GM23338 (cell line): ENCODE results near the gene ADAMTSL5. TPM values are rescaled to one million over a fixed set of nuclear protein-coding genes. Genes with fewer than 3 reads are reported as not detected.

Source experiments
- ATAC-seq: fragments of 200-7000 bp; cut with Tn5 transposase; 3 replicates; pipeline ENCODE4 v1.9.1; 2020
- DNase-seq: peaks from one replicate; pipeline ENCODE4 v3.0.0-alpha.2; 2015; ENCODE audit warnings: low spot score
- H2AFZ ChIP-seq: fragments of 200-600 bp; sonication (generic); 2 replicates; pipeline ENCODE4 v1.8.0; 2016; ENCODE audit warnings: antibody characterized with exemption, mild to moderate bottlenecking, moderate library complexity
- H3F3A ChIP-seq: fragments of 200-600 bp; sonication (generic); replicated peaks from 2 replicates; pipeline ENCODE4 v1.8.0; 2017; ENCODE audit warnings: antibody characterized with exemption, mixed run types, low read depth
- H3K27ac ChIP-seq: fragments of 200-600 bp; sonication (generic); 2 replicates; pipeline ENCODE4 v1.6.1; 2016; ENCODE audit warnings: low read depth
- H3K27me3 ChIP-seq: fragments of 200-600 bp; sonication (generic); 2 replicates; pipeline ENCODE4 v1.8.0; 2016; ENCODE audit warnings: mild to moderate bottlenecking, mixed run types, moderate library complexity; ENCODE audit not compliant: insufficient read depth
- H3K36me3 ChIP-seq: fragments of 200-600 bp; sonication (generic); 2 replicates; pipeline ENCODE4 v1.8.0; 2016; ENCODE audit warnings: mild to moderate bottlenecking; ENCODE audit not compliant: insufficient read depth
- H3K4me1 ChIP-seq: fragments of 200-600 bp; sonication (generic); 2 replicates; pipeline ENCODE4 v1.8.0; 2016; ENCODE audit warnings: mild to moderate bottlenecking, moderate library complexity; ENCODE audit not compliant: insufficient read depth
- H3K4me2 ChIP-seq: fragments of 200-600 bp; sonication (generic); 2 replicates; pipeline ENCODE4 v1.7.1; 2017; ENCODE audit warnings: mixed run types
- H3K4me3 ChIP-seq: fragments of 200-600 bp; sonication (generic); 2 replicates; pipeline ENCODE4 v1.6.1; 2016; ENCODE audit warnings: mixed run types
- H3K79me2 ChIP-seq: fragments of 200-600 bp; sonication (generic); replicated peaks from 2 replicates; pipeline ENCODE4 v1.8.0; 2017; ENCODE audit warnings: mild to moderate bottlenecking; ENCODE audit not compliant: insufficient read depth
- H3K9me2 ChIP-seq: fragments of 200-600 bp; sonication (generic); 2 replicates; pipeline ENCODE4 v1.8.0; 2017; ENCODE audit not compliant: insufficient read depth
- H4K20me1 ChIP-seq: fragments of 200-600 bp; sonication (generic); replicated peaks from 2 replicates; pipeline ENCODE4 v1.8.0; 2017; ENCODE audit warnings: mild to moderate bottlenecking; ENCODE audit not compliant: insufficient read depth
- H3K27ac Mint-ChIP-seq: 2 replicates; pipeline ENCODE4 v1.8.0; 2020; ENCODE audit warnings: inconsistent platforms, mild to moderate bottlenecking, moderate library complexity, mixed read lengths
- H3K27me3 Mint-ChIP-seq: 3 replicates; pipeline ENCODE4 v1.8.0; 2022; ENCODE audit warnings: low read depth, mild to moderate bottlenecking, moderate library complexity, mixed read lengths, inconsistent platforms; ENCODE audit not compliant: insufficient read depth, poor library complexity
- H3K36me3 Mint-ChIP-seq: 3 replicates; pipeline ENCODE4 v1.8.0; 2021; ENCODE audit warnings: low read depth, mild to moderate bottlenecking, inconsistent platforms, moderate library complexity, mixed read lengths
- H3K4me1 Mint-ChIP-seq: 3 replicates; pipeline ENCODE4 v1.8.0; 2020; ENCODE audit warnings: mild to moderate bottlenecking, inconsistent platforms, mixed read lengths
- H3K4me3 Mint-ChIP-seq: 3 replicates; pipeline ENCODE4 v1.8.0; 2021; ENCODE audit warnings: moderate library complexity, mild to moderate bottlenecking, inconsistent platforms, mixed read lengths
- H3K9me3 Mint-ChIP-seq: 3 replicates; pipeline ENCODE4 v1.8.0; 2020; ENCODE audit warnings: moderate library complexity, mild to moderate bottlenecking, inconsistent platforms, mixed read lengths
- CREB1 ChIP-seq: fragments of 250-450 bp; sonication (Bioruptor Pico); IDR thresholded peaks from 2 replicates; pipeline ENCODE4 v1.5.0; 2020; ENCODE audit warnings: low read depth, mild to moderate bottlenecking, moderate library complexity
- EZH2 ChIP-seq: fragments of 200-600 bp; sonication (generic); IDR thresholded peaks from one replicate; pipeline ENCODE4 v1.8.0; 2017; ENCODE audit warnings: antibody characterized with exemption, mild to moderate bottlenecking, low read depth; ENCODE audit not compliant: unreplicated experiment
- EZH2phosphoT487 ChIP-seq: fragments of 200-600 bp; sonication (generic); IDR thresholded peaks from one replicate; pipeline ENCODE4 v1.8.1; 2018; ENCODE audit warnings: antibody characterized with exemption; ENCODE audit not compliant: unreplicated experiment
- JUNB ChIP-seq: IDR thresholded peaks from one replicate; pipeline ENCODE4 v1.6.1; 2016; ENCODE audit warnings: antibody characterized with exemption; ENCODE audit not compliant: unreplicated experiment
- NANOG ChIP-seq: IDR thresholded peaks from 2 replicates; pipeline ENCODE4 v1.6.1; 2016; ENCODE audit warnings: antibody characterized with exemption, borderline replicate concordance
- POLR2AphosphoS5 ChIP-seq: IDR thresholded peaks from 2 replicates; pipeline ENCODE4 v1.6.1; 2016; ENCODE audit warnings: antibody characterized with exemption, low read depth
- ZNF114 ChIP-seq: fragments of 250-450 bp; sonication (Bioruptor Pico); IDR thresholded peaks from 2 replicates; pipeline ENCODE4 v1.5.0; 2020; ENCODE audit warnings: mild to moderate bottlenecking, moderate library complexity
- ZNF331 ChIP-seq: fragments of 250-450 bp; sonication (Bioruptor Pico); IDR thresholded peaks from 2 replicates; pipeline ENCODE4 v1.5.0; 2020; ENCODE audit warnings: low read depth, mild to moderate bottlenecking, moderate library complexity
- polyA plus RNA-seq: library from polyadenylated mRNA; unstranded; fragments of >200 nt; fragmentation: Nextera tagmentation; extraction: Ambion mirVana; gene quantifications from 2 replicates; pipeline ENCODE4 v1.2.1, GENCODE V29; 2016
- total RNA-seq: library from RNA; depleted of rRNA; stranded (reverse); fragments of >200 nt; shearing (Covaris generic); gene quantifications from 2 replicates; pipeline ENCODE4 v1.2.3, GENCODE V29; 2014
- TF ChIP-seq, protein P1 (sequence below): IDR thresholded peaks from 2 replicates; pipeline ENCODE4 v1.6.1; 2016; ENCODE audit warnings: antibody characterized with exemption
- TF ChIP-seq, protein P2 (sequence below): fragments of 250-450 bp; sonication (Bioruptor Pico); IDR thresholded peaks from 2 replicates; pipeline ENCODE4 v1.5.0; 2020; ENCODE audit warnings: mild to moderate bottlenecking, moderate library complexity
- TF ChIP-seq, protein P3 (sequence below): IDR thresholded peaks from one replicate; pipeline ENCODE4 v1.6.1; 2018; ENCODE audit warnings: antibody characterized with exemption; ENCODE audit not compliant: unreplicated experiment
- TF ChIP-seq, protein P4 (sequence below), 2 experiments: fragments of 200-600 bp in 1 of 2; sonication (generic) in 1 of 2; conservative IDR thresholded peaks; 2 replicates each; pipeline versions ENCODE4 v1.5.1 to v1.6.1; 2016 to 2017; ENCODE audit warnings: antibody characterized with exemption in 2 of 2, low read depth in 2 of 2, mild to moderate bottlenecking in 2 of 2, moderate library complexity in 1 of 2

Gene ADAMTSL5
- total and polyA plus RNA-seq, 2 experiments from 2014 or later, result 0.10 to 0.97 TPM

DNA sequence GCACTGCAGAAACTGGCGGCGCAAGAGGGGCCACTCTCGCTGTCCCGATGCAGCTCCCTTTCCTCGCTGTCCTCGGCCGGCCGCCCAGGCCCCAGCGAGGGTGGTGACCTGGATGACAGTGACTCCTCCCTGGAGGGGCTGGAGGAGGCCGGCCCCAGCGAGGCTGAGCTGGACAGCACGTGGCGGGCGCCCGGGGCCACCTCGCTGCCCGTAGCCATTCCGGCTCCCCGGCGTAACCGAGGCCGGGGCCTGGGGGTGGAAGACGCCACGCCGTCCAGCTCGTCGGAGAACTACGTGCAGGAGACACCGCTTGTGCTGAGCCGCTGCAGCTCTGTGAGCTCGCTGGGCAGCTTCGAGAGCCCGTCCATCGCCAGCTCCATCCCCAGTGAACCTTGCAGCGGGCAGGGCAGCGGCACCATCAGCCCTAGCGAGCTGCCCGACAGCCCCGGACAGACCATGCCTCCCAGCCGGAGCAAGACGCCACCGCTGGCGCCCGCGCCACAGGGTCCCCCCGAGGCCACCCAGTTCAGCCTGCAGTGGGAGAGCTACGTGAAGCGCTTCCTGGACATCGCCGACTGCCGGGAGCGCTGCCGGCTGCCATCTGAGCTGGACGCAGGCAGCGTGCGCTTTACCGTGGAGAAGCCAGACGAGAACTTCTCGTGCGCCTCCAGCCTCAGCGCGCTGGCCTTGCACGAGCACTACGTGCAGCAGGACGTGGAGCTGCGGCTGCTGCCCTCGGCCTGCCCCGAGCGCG is 46.2 kb downstream of the ADAMTSL5 start:
- Histone ChIP-seq H3K27me3 (peaks cover 79% of the 10 kb centered on the region), H3K36me3 (no peaks in the 10 kb centered on the region), H2AFZ (no peak overlapping the region), H3K4me1 (peaks cover 6% of the 10 kb centered on the region; the same call in 1 of the 2 replicates), H3F3A (peaks cover 14% of the 10 kb centered on the region), H3K4me2 (peak overlapping the region; percentile 75), H3K4me3 (peak overlapping the region; percentile 51), H3K79me2 (no peaks in the 10 kb centered on the region), H3K27ac (no peak overlapping the region), H4K20me1 (peaks cover 5% of the 10 kb centered on the region; the same call in 1 of the 2 replicates), H3K9me2 (no peaks in the 10 kb centered on the region)
- DNase-seq, result no peak
- H3K27ac Mint-ChIP-seq, result no peak overlapping the region
- peaks cover 3% of the 10 kb centered on the region; the same call in 1 of the 3 replicates for H3K4me1 Mint-ChIP-seq
- H3K27me3 Mint-ChIP-seq, result peaks cover 60% of the 10 kb centered on the region
- H3K36me3 Mint-ChIP-seq, result no peaks in the 10 kb centered on the region
- no peak for TF ChIP-seq NANOG
- TF ChIP-seq, protein P1, sequence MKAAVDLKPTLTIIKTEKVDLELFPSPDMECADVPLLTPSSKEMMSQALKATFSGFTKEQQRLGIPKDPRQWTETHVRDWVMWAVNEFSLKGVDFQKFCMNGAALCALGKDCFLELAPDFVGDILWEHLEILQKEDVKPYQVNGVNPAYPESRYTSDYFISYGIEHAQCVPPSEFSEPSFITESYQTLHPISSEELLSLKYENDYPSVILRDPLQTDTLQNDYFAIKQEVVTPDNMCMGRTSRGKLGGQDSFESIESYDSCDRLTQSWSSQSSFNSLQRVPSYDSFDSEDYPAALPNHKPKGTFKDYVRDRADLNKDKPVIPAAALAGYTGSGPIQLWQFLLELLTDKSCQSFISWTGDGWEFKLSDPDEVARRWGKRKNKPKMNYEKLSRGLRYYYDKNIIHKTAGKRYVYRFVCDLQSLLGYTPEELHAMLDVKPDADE, result no peak
- TF ChIP-seq JUNB, result no peak
- TF ChIP-seq, protein P2, sequence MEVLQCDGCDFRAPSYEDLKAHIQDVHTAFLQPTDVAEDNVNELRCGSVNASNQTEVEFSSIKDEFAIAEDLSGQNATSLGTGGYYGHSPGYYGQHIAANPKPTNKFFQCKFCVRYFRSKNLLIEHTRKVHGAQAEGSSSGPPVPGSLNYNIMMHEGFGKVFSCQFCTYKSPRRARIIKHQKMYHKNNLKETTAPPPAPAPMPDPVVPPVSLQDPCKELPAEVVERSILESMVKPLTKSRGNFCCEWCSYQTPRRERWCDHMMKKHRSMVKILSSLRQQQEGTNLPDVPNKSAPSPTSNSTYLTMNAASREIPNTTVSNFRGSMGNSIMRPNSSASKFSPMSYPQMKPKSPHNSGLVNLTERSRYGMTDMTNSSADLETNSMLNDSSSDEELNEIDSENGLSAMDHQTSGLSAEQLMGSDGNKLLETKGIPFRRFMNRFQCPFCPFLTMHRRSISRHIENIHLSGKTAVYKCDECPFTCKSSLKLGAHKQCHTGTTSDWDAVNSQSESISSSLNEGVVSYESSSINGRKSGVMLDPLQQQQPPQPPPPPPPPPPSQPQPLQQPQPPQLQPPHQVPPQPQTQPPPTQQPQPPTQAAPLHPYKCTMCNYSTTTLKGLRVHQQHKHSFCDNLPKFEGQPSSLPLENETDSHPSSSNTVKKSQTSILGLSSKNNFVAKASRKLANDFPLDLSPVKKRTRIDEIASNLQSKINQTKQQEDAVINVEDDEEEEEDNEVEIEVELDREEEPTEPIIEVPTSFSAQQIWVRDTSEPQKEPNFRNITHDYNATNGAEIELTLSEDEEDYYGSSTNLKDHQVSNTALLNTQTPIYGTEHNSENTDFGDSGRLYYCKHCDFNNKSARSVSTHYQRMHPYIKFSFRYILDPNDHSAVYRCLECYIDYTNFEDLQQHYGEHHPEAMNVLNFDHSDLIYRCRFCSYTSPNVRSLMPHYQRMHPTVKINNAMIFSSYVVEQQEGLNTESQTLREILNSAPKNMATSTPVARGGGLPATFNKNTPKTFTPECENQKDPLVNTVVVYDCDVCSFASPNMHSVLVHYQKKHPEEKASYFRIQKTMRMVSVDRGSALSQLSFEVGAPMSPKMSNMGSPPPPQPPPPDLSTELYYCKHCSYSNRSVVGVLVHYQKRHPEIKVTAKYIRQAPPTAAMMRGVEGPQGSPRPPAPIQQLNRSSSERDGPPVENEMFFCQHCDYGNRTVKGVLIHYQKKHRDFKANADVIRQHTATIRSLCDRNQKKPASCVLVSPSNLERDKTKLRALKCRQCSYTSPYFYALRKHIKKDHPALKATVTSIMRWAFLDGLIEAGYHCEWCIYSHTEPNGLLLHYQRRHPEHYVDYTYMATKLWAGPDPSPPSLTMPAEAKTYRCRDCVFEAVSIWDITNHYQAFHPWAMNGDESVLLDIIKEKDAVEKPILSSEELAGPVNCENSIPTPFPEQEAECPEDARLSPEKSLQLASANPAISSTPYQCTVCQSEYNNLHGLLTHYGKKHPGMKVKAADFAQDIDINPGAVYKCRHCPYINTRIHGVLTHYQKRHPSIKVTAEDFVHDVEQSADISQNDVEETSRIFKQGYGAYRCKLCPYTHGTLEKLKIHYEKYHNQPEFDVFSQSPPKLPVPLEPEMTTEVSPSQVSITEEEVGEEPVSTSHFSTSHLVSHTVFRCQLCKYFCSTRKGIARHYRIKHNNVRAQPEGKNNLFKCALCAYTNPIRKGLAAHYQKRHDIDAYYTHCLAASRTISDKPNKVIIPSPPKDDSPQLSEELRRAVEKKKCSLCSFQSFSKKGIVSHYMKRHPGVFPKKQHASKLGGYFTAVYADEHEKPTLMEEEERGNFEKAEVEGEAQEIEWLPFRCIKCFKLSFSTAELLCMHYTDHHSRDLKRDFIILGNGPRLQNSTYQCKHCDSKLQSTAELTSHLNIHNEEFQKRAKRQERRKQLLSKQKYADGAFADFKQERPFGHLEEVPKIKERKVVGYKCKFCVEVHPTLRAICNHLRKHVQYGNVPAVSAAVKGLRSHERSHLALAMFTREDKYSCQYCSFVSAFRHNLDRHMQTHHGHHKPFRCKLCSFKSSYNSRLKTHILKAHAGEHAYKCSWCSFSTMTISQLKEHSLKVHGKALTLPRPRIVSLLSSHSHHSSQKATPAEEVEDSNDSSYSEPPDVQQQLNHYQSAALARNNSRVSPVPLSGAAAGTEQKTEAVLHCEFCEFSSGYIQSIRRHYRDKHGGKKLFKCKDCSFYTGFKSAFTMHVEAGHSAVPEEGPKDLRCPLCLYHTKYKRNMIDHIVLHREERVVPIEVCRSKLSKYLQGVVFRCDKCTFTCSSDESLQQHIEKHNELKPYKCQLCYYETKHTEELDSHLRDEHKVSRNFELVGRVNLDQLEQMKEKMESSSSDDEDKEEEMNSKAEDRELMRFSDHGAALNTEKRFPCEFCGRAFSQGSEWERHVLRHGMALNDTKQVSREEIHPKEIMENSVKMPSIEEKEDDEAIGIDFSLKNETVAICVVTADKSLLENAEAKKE (CRISPR knock-in tag), result no peak
- no peak for TF ChIP-seq EZH2phosphoT487
- peak; percentile 5; the same call in 1 of the 2 replicates for TF ChIP-seq POLR2AphosphoS5
- TF ChIP-seq, protein P3, sequence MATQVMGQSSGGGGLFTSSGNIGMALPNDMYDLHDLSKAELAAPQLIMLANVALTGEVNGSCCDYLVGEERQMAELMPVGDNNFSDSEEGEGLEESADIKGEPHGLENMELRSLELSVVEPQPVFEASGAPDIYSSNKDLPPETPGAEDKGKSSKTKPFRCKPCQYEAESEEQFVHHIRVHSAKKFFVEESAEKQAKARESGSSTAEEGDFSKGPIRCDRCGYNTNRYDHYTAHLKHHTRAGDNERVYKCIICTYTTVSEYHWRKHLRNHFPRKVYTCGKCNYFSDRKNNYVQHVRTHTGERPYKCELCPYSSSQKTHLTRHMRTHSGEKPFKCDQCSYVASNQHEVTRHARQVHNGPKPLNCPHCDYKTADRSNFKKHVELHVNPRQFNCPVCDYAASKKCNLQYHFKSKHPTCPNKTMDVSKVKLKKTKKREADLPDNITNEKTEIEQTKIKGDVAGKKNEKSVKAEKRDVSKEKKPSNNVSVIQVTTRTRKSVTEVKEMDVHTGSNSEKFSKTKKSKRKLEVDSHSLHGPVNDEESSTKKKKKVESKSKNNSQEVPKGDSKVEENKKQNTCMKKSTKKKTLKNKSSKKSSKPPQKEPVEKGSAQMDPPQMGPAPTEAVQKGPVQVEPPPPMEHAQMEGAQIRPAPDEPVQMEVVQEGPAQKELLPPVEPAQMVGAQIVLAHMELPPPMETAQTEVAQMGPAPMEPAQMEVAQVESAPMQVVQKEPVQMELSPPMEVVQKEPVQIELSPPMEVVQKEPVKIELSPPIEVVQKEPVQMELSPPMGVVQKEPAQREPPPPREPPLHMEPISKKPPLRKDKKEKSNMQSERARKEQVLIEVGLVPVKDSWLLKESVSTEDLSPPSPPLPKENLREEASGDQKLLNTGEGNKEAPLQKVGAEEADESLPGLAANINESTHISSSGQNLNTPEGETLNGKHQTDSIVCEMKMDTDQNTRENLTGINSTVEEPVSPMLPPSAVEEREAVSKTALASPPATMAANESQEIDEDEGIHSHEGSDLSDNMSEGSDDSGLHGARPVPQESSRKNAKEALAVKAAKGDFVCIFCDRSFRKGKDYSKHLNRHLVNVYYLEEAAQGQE, result no peak
- TF ChIP-seq ZNF114 (CRISPR knock-in tag), result no peak
- TF ChIP-seq CREB1, result no peak
- TF ChIP-seq ZNF331 (CRISPR knock-in tag), result no peak
- TF ChIP-seq EZH2, result peak; percentile 67
- TF ChIP-seq, protein P4, sequence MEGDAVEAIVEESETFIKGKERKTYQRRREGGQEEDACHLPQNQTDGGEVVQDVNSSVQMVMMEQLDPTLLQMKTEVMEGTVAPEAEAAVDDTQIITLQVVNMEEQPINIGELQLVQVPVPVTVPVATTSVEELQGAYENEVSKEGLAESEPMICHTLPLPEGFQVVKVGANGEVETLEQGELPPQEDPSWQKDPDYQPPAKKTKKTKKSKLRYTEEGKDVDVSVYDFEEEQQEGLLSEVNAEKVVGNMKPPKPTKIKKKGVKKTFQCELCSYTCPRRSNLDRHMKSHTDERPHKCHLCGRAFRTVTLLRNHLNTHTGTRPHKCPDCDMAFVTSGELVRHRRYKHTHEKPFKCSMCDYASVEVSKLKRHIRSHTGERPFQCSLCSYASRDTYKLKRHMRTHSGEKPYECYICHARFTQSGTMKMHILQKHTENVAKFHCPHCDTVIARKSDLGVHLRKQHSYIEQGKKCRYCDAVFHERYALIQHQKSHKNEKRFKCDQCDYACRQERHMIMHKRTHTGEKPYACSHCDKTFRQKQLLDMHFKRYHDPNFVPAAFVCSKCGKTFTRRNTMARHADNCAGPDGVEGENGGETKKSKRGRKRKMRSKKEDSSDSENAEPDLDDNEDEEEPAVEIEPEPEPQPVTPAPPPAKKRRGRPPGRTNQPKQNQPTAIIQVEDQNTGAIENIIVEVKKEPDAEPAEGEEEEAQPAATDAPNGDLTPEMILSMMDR (conservative IDR thresholded peaks at IDR 0.05; ENCODE audit: low read depth in 2 of 2), result no peak
- no peak for ATAC-seq
- no peaks in the 10 kb centered on the region for H3K9me3 Mint-ChIP-seq
- H3K4me3 Mint-ChIP-seq, result peak overlapping the region; percentile 49
